Neuronal stem cell (in vitro differentiated cells): Measurements from ENCODE around the gene DLG2.

Experiments used
- DNase-seq: peaks from one replicate; pipeline ENCODE4 v3.0.0-alpha.2; 2013; ENCODE audit warnings: low spot score
- H2AFZ ChIP-seq: one replicate; pipeline ENCODE4 v1.6.1; 2013; ENCODE audit warnings: mild to moderate bottlenecking, low read length, inconsistent platforms
- H2AK5ac ChIP-seq: 2 replicates; pipeline ENCODE4 v1.6.1; 2013; ENCODE audit warnings: low read depth, mild to moderate bottlenecking, inconsistent platforms, low read length, moderate library complexity, mixed read lengths
- H2BK120ac ChIP-seq: 2 replicates; pipeline ENCODE4 v1.6.1; 2013; ENCODE audit warnings: low read depth, mild to moderate bottlenecking, inconsistent platforms, low read length, moderate library complexity, mixed read lengths
- H2BK12ac ChIP-seq: one replicate; pipeline ENCODE4 v1.6.1; 2013; ENCODE audit warnings: low read length, inconsistent platforms
- H2BK15ac ChIP-seq: 2 replicates; pipeline ENCODE4 v1.6.1; 2013; ENCODE audit warnings: mild to moderate bottlenecking, low read length, inconsistent platforms, mixed read lengths
- H2BK5ac ChIP-seq: one replicate; pipeline ENCODE4 v1.6.1; 2013; ENCODE audit warnings: inconsistent platforms, mild to moderate bottlenecking, low read length, moderate library complexity
- H3K14ac ChIP-seq: one replicate; pipeline ENCODE4 v1.6.1; 2013; ENCODE audit warnings: low read length, inconsistent platforms
- H3K18ac ChIP-seq: 2 replicates; pipeline ENCODE4 v1.6.1; 2013; ENCODE audit warnings: low read length, inconsistent platforms
- H3K23ac ChIP-seq: 2 replicates; pipeline ENCODE4 v1.6.1; 2013; ENCODE audit warnings: low read depth, mild to moderate bottlenecking, mixed read lengths, low read length, inconsistent platforms; ENCODE audit not compliant: poor library complexity
- H3K27ac ChIP-seq: replicated peaks from 3 replicates; pipeline ENCODE4 v1.5.1; 2013; ENCODE audit warnings: low read length, inconsistent platforms
- H3K27me3 ChIP-seq, 3 experiments: 2 replicates each; pipeline ENCODE4 v1.6.1; 2013; ENCODE audit warnings: low read length in 3 of 3, mild to moderate bottlenecking in 2 of 3, inconsistent platforms in 1 of 3, low read depth in 1 of 3, mixed read lengths in 1 of 3, moderate library complexity in 1 of 3; ENCODE audit not compliant: control insufficient read depth in 3 of 3, insufficient read depth in 3 of 3
- H3K36me3 ChIP-seq, 2 donors: replicated peaks in 1 of 2; 2 replicates each; pipeline ENCODE4 v1.6.1; 2013; ENCODE audit warnings: low read length in 2 of 2; ENCODE audit not compliant: control insufficient read depth in 2 of 2, insufficient read depth in 2 of 2
- H3K4ac ChIP-seq: 2 replicates; pipeline ENCODE4 v1.6.1; 2013; ENCODE audit warnings: inconsistent platforms, mild to moderate bottlenecking, low read length, moderate library complexity
- H3K4me1 ChIP-seq, 2 donors: 1 replicate in 1 of 2; 2 replicates in 1 of 2; pipeline ENCODE4 v1.6.1; 2013; ENCODE audit warnings: low read length in 2 of 2, low read depth in 1 of 2; ENCODE audit not compliant: control insufficient read depth in 2 of 2, insufficient read depth in 1 of 2
- H3K4me2 ChIP-seq: one replicate; pipeline ENCODE4 v1.6.1; 2013; ENCODE audit warnings: mild to moderate bottlenecking, low read length, inconsistent platforms; ENCODE audit not compliant: insufficient read depth, poor library complexity, severe bottlenecking
- H3K4me3 ChIP-seq, 2 donors: 2 replicates each; pipeline ENCODE4 v1.5.1; 2013; ENCODE audit warnings: low read length in 2 of 2, mild to moderate bottlenecking in 2 of 2, inconsistent platforms in 1 of 2, moderate library complexity in 1 of 2
- H3K79me1 ChIP-seq: one replicate; pipeline ENCODE4 v1.6.1; 2013; ENCODE audit warnings: low read depth, mild to moderate bottlenecking, inconsistent platforms, low read length, moderate library complexity
- H3K9ac ChIP-seq: one replicate; pipeline ENCODE4 v1.6.1; 2013; ENCODE audit warnings: mild to moderate bottlenecking, low read depth, low read length, inconsistent platforms; ENCODE audit not compliant: poor library complexity
- H3K9me3 ChIP-seq, 2 donors: replicated peaks in 1 of 2; 2 replicates each; pipeline versions ENCODE3 to v1.6.1; 2013; ENCODE audit warnings: low read length in 2 of 2, mild to moderate bottlenecking in 2 of 2, inconsistent platforms in 1 of 2, low read depth in 1 of 2, mixed read lengths in 1 of 2, moderate library complexity in 1 of 2; ENCODE audit not compliant: control insufficient read depth in 2 of 2, insufficient read depth in 1 of 2
- H4K8ac ChIP-seq: one replicate; pipeline ENCODE4 v1.6.1; 2013; ENCODE audit warnings: low read depth, mild to moderate bottlenecking, inconsistent platforms, low read length, moderate library complexity
- H4K91ac ChIP-seq: one replicate; pipeline ENCODE4 v1.6.1; 2013; ENCODE audit warnings: low read length, low read depth, mild to moderate bottlenecking, inconsistent platforms; ENCODE audit not compliant: poor library complexity
- WGBS, 2 donors: extraction: QIAGEN DNeasy Blood & Tissue Kit; methylation state at CpG; one replicate each; pipeline ENCODE4 v1.1.7; 2013; ENCODE audit warnings: missing lambda C conversion rate in 2 of 2, mixed read lengths in 1 of 2; ENCODE audit not compliant: insufficient read length in 2 of 2, insufficient replicate concordance in 1 of 2; ENCODE audit errors: extremely low coverage in 2 of 2; 5-methylcytosine and 5-hydroxymethylcytosine counted together

DLG2 gene

GRCh38 chr11:84924154-84924692, 702.9 kb downstream of the DLG2 start:
- no CpG with 5 or more reads among the region's 4 CpGs for WGBS, 2 donors
- Histone ChIP-seq H4K8ac (no peak overlapping the region), H3K79me1 (no peaks in the 10 kb centered on the region), H3K23ac (no peak overlapping the region), H2BK120ac (no peak overlapping the region), H2AK5ac (no peak overlapping the region), H3K9ac (no peak overlapping the region), H2BK12ac (no peak overlapping the region), H3K36me3 (no peaks in the 10 kb centered on the region), H3K27ac (no peak overlapping the region), H3K4me2 (no peak overlapping the region), H3K4me3 (no peak overlapping the region), H3K4ac (no peak overlapping the region), H4K91ac (no peak overlapping the region), H3K18ac (no peak overlapping the region), H3K27me3 (no peaks in the 10 kb centered on the region), H3K4me1 (peaks cover 11 to 18% of the 10 kb centered on the region in 2 donors), H2BK5ac (no peak overlapping the region), H2AFZ (no peak overlapping the region), H3K9me3 (no peaks in the 10 kb centered on the region), H2BK15ac (no peak overlapping the region), H3K14ac (no peak overlapping the region)
- DNase-seq, result no peak

GRCh38 chr11:84923489-84923888, 703.7 kb downstream of the DLG2 start:
- H2AFZ ChIP-seq, result no peak overlapping the region
- no peak overlapping the region for H3K18ac ChIP-seq
- no peak overlapping the region for H2BK5ac ChIP-seq
- no peak overlapping the region for H2AK5ac ChIP-seq
- H3K27me3 ChIP-seq, result no peaks in the 10 kb centered on the region
- no CpG with 5 or more reads among the region's 4 CpGs for WGBS, 2 donors
- H2BK12ac ChIP-seq, result no peak overlapping the region
- H3K79me1 ChIP-seq, result no peaks in the 10 kb centered on the region
- no peak overlapping the region for H2BK15ac ChIP-seq
- no peak overlapping the region for H3K14ac ChIP-seq
- H3K9me3 ChIP-seq, result no peaks in the 10 kb centered on the region
- no peak overlapping the region for H3K4me3 ChIP-seq
- no peaks in the 10 kb centered on the region for H3K36me3 ChIP-seq
- H4K91ac ChIP-seq, result no peak overlapping the region
- no peak overlapping the region for H4K8ac ChIP-seq
- no peak overlapping the region for H3K4ac ChIP-seq
- peaks cover 11 to 18% of the 10 kb centered on the region in 2 donors for H3K4me1 ChIP-seq
- no peak overlapping the region for H3K23ac ChIP-seq
- no peak overlapping the region for H3K4me2 ChIP-seq
- no peak for DNase-seq
- H3K27ac ChIP-seq, result no peak overlapping the region
- H2BK120ac ChIP-seq, result no peak overlapping the region
- H3K9ac ChIP-seq, result no peak overlapping the region

- no peaks in the 10 kb centered on the region for H3K9me3 ChIP-seq
- no peak overlapping the region for H2AK5ac ChIP-seq
- H2AFZ ChIP-seq, result peak overlapping the region; percentile 22
- H3K4ac ChIP-seq, result no peak overlapping the region
- H3K4me3 ChIP-seq, result peak overlapping the region in 1 of 2 donors; percentile 1
- H3K27me3 ChIP-seq, result no peaks in the 10 kb centered on the region
- H2BK120ac ChIP-seq, result no peak overlapping the region
- H2BK12ac ChIP-seq, result no peak overlapping the region
- no peak for DNase-seq
- H3K4me1 ChIP-seq, result peaks cover 11 to 18% of the 10 kb centered on the region in 2 donors
- H3K4me2 ChIP-seq, result peak overlapping the region; percentile 41
- no peak overlapping the region for H4K91ac ChIP-seq
- no peak overlapping the region for H3K23ac ChIP-seq
- H3K14ac ChIP-seq, result no peak overlapping the region
- no peaks in the 10 kb centered on the region for H3K36me3 ChIP-seq
- H3K9ac ChIP-seq, result no peak overlapping the region
- H2BK5ac ChIP-seq, result no peak overlapping the region
- no peak overlapping the region for H3K18ac ChIP-seq
- no peak overlapping the region for H4K8ac ChIP-seq
- H3K79me1 ChIP-seq, result no peaks in the 10 kb centered on the region
- H2BK15ac ChIP-seq, result no peak overlapping the region
- H3K27ac ChIP-seq, result no peak overlapping the region
- no CpG with 5 or more reads among the region's 13 CpGs for WGBS, 2 donors
Measured at GRCh38 chr11:84922836-84923235, 704.3 kb downstream of the DLG2 start.

- Histone ChIP-seq H3K18ac (no peak overlapping the region), H3K4me1 (peaks cover 11 to 18% of the 10 kb centered on the region in 2 donors), H3K27me3 (no peaks in the 10 kb centered on the region), H3K9ac (no peak overlapping the region), H2AK5ac (no peak overlapping the region), H3K4me2 (no peak overlapping the region), H3K27ac (no peak overlapping the region), H2BK15ac (no peak overlapping the region), H3K4me3 (peak overlapping the region in 1 of 2 donors; percentile 24), H2BK12ac (no peak overlapping the region), H3K14ac (no peak overlapping the region), H3K4ac (no peak overlapping the region), H3K36me3 (no peaks in the 10 kb centered on the region), H2AFZ (peak overlapping the region; percentile 22), H2BK5ac (no peak overlapping the region), H4K91ac (no peak overlapping the region), H3K79me1 (no peaks in the 10 kb centered on the region), H3K23ac (no peak overlapping the region), H4K8ac (no peak overlapping the region), H2BK120ac (no peak overlapping the region), H3K9me3 (no peaks in the 10 kb centered on the region)
- no CpG with 5 or more reads among the region's 7 CpGs for WGBS, 2 donors
- DNase-seq, result no peak
Measured at GRCh38 chr11:84922212-84922805, 704.8 kb downstream of the DLG2 start.
